ENCODE data around the gene UNC5B.

DNA sequence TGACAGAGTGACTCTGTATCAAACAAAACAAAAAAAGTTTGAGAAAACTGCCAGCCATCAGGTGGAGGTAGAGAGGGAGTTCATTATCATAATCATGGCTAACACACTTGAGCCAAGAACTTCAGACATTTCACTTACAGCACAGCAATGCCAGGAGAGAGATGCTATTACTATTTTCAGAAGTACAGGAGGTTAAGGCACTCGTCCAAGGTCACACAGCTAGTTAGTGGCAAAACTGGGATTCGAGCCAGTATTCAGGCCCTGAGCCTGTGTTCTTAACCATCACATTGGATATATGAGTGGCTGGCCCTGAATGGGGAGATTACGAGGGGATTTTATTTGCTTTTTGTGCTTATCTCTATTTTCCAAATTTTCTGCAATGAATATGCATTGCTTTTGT lies 24.8 kb upstream of the UNC5B start:
- TF ChIP-seq PRRX2 (CRISPR knock-in tag; IDR thresholded peaks at IDR 0.05) (no peak), SMAD3 (CRISPR knock-in tag; IDR thresholded peaks at IDR 0.05; ENCODE audit: borderline replicate concordance) (no peak), NR2C2 (CRISPR knock-in tag; IDR thresholded peaks at IDR 0.05) (no peak), JUN (CRISPR knock-in tag; IDR thresholded peaks at IDR 0.05) (no peak), ZNF121 (CRISPR knock-in tag; IDR thresholded peaks at IDR 0.05) (no peak)
- TF ChIP-seq, protein P1, sequence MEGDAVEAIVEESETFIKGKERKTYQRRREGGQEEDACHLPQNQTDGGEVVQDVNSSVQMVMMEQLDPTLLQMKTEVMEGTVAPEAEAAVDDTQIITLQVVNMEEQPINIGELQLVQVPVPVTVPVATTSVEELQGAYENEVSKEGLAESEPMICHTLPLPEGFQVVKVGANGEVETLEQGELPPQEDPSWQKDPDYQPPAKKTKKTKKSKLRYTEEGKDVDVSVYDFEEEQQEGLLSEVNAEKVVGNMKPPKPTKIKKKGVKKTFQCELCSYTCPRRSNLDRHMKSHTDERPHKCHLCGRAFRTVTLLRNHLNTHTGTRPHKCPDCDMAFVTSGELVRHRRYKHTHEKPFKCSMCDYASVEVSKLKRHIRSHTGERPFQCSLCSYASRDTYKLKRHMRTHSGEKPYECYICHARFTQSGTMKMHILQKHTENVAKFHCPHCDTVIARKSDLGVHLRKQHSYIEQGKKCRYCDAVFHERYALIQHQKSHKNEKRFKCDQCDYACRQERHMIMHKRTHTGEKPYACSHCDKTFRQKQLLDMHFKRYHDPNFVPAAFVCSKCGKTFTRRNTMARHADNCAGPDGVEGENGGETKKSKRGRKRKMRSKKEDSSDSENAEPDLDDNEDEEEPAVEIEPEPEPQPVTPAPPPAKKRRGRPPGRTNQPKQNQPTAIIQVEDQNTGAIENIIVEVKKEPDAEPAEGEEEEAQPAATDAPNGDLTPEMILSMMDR (IDR thresholded peaks at IDR 0.05): no peak

All from WTC11 (cell line).